Keratinocyte (primary cell): ENCODE measurements around the gene OPTN.

Experiments
- CTCF ChIP-seq, 3 experiments: IDR thresholded peaks in 1 of 3; conservative IDR thresholded peaks in 1 of 3; optimal IDR thresholded peaks in 1 of 3; 2 replicates in 2 of 3; 3 replicates in 1 of 3; pipeline versions ENCODE3 to v1.5.1; 2011; ENCODE audit warnings: low read length in 3 of 3, mild to moderate bottlenecking in 3 of 3, moderate library complexity in 2 of 3, control low read depth in 1 of 3, inconsistent platforms in 1 of 3; ENCODE audit not compliant: insufficient read depth in 2 of 3; ENCODE audit errors: extremely low read depth in 1 of 3
- EZH2 ChIP-seq: IDR thresholded peaks from one replicate; pipeline ENCODE4 v1.6.1; 2012; ENCODE audit warnings: inconsistent platforms, mild to moderate bottlenecking, low read length, moderate library complexity

- TF ChIP-seq CTCF (optimal IDR thresholded peaks at IDR 0.05 in 1 of 3, IDR thresholded peaks at IDR 0.05 in 1 of 3, conservative IDR thresholded peaks at IDR 0.05 in 1 of 3; ENCODE audit: extremely low read depth in 1 of 3, insufficient read depth in 2 of 3, low read length in 3 of 3) (no peak), EZH2 (no peak)
Observed at GRCh38 chr10:13180788-13181187, 80.8 kb downstream of the OPTN start.
